NCI-H1930 (cell line): Measurements from ENCODE around the gene PREX1.

Experiments used
- DNase-seq, 2 experiments: peaks; one replicate each; lab custom pipeline; 2025; lab: John Stamatoyannopoulos, UW

Gene PREX1

DNA sequence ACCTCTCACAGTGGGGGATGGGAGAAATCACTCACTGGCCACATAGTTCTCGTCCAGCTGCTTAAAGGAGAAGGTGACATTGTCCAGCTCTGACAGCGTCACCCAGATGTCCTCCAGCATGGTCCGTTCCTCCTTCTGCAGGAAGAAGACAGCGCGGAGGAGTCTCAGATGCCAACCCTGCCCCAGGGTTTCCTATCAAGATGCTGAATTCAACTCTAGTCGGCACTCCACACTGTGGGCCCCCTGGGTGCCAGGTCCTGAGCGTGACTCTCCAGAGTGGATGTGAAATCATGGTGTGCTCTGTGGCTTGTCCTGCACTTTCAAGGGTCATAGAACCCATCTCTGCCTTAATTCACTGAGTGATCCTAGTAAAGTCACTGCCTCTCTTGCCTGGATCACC lies 193.2 kb downstream of the PREX1 start:
- DNase-seq, result no peak

DNA sequence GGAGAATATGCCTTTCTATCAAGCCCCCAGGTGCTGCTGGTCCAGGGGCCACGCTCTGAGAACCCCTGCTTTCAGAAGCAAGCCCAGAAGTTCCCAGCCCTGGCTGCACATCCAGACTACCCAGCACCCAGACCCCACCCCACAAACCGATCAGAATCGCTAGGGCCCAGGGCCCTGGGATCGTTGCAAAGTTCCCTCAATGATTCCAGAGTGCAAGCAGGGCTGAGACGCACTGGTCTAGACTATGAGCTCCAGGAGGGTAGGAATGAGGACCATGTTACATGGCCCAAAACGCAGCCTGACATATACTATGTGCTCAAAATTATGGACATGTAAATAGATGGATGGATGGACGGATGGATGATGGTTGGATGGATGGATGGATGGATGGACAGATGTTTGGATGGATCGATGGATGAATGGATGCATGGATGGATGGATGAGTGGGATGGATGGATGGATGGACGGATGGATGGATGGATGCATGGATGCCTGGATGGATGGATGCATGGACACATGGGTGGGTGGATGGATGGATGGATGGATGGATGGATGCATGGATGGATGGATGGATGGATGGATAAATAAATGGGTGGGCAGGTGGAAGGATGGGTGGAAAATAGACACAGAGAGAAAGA lies 194.1 kb downstream of the PREX1 start:
- DNase-seq, result no peak

DNA sequence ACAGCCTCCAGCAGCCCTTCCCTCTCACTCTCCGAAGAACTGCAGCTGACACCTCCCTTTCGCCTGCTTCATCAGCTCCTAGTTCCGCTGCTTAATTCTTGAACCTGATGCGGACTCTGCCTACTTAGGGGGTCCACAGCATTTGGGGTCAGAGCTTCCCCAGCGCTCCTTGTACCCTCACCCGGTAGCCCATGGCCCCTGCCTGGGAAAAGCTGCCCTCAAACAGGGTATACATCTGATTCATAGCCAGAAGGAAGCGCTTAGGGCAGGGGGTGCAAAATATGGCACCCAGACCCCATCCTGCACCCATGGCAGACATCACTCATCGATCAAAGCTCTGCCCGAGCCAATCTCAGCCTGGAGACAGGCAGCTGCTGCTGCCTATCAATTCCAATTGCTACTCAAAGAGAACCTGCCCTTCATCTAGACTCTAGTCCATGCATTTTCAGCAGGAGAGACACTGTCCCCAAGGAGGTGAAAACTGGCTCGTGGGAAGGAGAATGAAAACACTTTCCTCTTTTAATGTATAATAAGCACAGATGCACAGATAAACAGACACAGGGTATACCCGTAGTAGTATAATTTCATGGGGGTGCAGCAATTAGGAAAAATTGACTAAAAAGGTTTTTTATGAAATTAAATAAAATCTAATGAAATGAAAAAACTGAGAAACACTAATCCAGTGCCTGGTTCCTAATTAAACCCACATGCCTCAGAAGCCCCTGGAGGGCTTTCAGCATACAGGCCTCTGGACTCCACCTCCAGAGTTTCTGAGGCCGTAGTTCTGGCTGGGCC lies 194.8 kb downstream of the PREX1 start:
- no peak for DNase-seq

DNA sequence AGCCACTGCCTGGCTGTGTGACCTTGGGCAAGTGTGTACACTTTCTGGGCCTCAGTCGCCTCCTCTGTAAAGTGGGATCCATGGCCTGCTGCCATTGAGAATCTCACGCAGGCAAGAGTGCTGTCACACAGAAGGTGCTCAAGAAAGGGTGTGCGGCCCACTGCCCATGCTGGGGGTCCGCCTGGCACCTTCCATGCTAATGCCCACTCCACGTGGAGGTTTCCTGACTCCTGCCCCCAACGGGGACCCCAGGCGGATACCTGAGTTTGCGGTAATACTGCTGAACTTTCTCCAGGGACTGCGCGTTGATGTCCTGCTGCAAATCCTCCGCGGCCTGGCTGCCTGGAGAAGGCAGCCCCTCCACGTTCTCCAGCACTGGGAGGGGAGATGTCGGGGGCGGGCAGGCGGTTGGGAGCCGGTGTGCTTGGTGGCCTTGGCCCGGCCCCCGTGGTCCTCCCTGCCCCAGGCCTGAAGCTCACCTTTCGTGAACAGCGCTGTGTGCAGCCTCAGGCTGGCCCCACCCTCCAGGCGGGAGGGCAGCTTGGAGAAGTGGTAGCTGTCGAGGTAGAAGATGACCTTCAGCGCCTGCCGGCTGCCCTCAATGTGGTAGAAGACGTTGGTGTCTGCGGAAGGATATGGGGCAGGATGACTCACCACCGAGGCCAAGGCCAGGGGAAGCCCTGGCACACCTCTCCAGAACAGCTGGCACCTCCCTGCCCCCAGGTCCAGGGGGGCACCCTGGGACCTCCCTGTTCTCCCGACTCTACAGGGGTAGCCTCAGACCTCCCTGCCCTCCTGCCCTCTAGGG lies 195.6 kb downstream of the PREX1 start:
- DNase-seq, result no peak

DNA sequence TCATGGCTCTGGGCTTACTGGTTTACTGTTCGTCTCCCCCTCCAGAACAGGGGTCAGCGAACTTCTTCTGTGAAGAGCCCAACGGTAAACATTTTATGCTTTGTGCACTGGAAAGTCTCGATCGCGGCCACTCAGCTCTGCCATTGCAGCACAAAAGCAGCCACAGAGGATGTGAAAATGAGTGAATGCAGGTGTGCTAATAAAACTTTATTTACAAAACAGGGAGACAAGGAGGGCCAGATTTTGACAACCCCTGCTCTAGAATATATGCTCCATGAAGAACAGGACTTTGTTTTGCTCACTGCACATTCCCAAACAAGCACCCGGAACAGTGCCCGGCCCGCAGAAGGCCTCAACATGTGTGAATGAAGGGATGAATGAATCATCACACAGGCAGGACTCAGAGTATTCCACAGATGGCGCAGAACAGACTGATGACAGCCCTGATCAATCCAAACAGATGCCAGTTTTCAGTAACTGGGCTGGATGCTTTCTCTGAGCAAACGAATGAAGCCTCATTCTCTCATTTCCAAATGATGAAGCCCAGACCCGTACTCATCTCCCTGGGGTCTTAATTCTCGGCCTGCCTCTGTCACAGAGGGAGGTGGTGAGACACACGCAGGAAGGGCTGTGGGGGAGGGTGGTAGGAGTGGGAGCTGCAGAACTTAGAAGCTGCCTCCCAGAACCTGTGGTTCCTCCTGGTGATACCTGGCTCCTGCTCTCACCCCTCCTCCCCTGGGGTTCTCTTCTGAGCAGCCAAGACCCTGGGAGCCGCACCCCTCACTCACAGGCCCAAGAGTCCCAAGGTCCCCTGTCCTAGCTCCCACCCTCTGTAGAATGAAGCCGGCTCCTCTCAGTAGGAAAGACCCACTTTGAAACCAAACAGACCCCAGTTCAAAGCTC lies 196.4 kb downstream of the PREX1 start:
- DNase-seq, result no peak

DNA sequence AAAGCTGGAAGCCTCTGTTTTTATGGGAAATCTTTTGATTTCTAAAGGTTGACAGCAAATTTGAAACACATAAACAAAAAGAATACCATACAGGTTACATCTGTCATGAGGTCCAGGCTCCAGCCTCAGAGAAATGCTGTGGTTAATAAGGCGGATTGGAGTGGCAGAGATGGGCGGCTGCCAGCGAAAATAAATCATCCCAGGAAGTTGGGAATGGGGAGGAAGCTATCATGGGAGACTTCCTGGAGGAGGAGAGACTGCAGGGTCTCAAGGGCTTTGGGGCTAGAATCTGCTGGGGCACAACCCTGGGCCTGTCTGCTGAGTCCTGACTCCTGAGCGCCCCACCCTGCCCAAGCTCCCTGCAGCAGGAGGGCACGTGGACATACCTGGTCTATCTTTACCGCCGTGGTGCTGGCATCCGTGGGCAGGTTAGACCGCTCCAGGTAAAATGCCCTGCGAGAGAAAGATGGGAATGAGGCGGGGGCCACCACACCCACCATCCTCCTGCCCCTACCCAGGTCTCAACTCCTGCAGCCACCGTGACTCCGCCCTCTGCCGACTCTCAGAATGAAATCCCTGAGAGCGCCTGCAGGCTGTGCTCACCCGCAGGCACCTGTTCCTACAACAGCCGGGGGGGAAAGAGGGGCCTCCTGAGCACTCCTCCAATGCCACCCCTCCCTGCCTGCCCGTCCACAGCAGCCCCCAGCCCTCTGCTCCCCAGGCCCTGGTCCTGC lies 197.3 kb downstream of the PREX1 start:
- no peak for DNase-seq

DNA sequence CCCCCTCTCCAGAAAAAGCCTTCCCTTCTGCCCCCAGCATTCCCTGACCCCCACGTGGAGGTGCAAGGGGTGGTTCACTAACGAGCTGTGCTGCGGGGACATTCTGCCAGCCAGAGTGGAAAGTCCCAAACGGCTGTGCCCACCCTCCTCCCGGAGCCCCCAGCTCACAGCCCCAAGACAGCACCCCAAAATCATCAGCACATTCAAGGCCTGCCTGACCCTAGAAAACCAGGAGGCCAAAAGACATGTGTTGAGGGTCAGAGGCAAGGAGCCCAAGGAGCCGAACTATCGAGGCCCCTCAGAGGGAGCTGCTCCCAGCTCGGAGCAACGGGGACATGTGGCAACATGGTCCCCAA lies 197.9 kb downstream of the PREX1 start:
- DNase-seq, result no peak

DNA sequence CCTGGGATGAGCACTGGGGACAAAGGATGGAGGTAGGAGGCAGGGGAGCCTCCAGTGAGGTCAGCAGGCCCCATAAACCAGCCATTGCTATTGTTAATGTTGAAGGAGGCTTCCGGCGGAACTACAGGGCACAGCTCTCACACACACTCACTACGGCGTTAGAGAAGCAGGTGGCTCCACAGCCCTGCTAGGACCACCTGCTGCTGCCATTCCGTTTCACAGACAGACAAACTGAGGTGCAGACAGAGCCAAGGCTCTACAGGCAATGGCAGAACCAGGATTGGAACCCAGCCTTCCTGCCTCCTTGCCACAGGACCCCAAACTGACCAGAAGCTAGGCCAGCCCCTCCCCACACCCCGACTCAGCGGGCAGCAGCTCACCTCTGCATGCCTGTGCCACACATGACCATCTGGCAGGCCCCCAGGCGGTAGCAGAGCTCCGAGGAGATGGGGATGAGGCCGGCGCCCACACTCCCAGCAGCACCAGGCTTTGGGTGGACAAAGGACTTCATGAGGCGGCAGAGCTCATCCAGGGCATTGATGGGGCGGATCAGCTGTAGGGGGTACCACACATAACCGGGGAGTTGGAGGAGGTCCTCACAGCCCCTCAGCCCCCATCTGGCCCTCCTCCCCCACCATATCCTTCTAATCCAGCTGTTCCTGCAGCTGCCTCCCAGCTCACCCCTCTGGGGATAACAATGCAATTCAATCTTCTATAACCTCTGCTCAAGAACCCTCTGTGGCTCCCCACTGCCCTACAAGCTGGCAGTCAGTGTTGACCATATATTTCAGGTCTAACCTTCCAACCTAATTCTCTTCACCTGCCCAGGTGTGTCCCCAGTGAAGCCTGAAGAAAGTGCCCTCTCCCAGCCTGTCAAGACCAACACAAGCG lies 198.5 kb downstream of the PREX1 start:
- DNase-seq, result no peak

DNA sequence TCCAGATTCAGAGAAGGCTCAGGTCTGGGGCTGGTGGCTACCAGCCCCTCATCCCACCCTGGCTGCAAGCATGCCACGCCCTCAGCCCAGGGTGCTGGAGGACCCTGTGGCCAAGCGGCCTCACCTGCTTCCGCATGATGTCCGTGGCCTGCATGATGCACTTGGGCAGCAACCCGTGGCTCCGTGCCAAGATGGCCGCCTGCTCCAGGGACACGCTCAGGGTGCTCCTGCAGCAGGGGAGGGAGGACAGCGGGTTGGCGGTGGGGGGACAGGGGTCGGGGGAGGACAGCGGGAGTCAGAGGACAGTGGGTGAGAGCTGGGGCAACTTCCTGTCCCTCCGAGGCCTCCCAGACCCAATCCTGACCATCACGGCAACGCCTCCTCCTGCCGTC lies 200.1 kb downstream of the PREX1 start:
- no peak for DNase-seq

DNA sequence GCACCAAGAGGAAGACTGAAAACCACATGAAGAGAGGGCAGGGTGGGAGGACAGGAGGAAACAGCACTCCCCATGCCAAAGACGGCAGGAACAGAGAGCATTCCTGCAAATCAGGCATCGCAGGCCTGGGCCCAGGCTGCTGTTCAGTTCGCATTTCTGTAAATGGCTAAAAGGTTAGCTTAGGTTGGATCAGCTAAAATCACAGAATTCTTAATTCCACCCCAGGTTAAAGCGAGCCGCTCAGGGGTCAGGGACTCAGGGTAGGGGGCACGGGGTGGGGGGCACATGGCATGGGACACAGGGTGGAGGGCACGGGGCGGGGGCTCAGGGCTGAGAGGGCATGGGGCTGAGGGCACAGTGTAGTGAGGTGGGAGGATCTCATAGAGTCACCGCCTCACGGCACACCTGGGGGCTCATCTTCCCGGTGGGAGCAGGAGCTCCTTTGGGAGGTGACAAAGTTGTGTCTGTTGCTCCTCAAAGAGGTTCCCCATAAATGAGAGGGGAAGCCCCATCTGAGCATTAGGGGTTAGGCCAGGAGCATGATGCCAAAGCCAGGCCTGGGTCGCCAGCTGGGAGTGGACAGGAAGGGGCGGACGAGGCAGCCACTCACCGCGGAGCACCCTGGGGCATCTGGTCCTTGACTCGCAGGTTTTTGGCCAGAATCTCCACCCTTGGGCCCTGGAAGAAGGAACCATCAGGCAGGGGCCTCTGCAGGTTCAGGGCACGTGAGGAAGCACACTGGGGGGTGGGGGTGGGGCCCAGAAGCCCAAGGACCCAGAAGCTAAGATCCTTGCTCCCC lies 200.7 kb downstream of the PREX1 start:
- no peak for DNase-seq

DNA sequence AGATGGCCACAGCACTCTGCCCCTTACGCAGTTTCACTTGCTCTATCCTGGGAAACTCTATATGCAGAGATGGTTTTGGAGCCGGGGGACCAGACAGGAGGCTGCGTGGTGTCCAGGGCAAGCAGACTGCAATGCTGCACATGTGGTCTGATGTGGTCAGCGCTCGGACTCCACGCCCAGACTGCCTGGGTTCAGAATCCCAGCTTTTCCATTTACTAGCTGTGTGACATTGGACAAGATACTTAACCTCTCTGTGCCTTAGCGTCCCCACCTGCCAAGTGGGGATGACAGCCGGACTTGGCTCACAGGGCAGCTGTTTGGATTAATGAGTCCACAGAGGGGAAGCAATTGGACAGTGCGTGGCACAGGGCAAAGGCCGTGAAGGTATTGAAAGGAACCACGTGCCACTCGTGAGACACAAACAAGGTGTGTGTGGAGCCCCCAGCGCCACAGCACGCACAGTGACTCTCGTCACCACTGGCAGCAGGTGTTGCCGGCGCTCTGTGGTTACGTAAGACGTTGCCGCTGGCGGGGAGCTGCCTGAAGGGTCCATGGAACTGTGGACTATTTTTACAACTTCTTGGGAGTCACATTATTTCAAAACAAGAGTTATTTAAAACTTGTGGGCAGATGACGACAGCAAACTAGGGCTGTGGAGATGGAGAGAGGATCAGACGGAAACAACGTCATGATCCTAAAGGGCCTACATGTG lies 201.4 kb downstream of the PREX1 start:
- no peak for DNase-seq

DNA sequence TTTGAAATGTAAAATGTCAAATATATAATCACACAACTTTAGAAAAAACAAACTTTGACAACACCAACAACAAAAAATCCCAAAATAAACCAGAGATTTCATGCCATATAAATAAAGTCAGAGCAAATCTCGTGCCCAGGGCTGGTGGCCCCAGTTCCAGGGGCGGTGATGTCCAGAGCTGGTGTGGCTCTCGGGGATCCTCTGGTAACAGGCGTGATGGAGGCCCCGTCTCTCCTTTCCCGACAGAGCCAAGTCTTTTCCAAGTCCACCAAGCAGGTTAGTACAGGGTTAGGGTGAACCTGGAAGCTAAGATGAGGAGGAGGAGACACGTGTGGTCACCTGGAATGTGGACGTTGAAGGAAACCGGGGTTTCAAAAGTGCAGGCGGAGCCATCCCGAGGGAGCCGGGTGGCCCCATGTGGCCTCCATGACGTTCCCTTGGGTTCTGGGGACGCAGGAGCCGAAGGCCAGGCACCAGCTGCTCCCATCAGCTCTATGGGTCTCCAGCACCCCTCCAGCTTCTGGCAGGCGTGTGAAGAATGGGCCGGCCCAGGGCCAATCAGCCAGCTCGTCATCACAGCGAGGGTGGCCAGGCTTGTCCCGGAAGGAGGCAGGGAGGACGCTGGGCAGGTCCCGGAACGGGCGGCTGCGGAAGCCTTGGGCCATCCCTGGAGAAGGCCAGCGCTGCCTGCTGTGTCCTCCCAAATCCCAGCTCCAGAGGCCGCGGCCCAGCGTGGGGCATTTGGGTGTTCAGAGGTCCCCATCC lies 202.5 kb downstream of the PREX1 start:
- DNase-seq, result no peak

DNA sequence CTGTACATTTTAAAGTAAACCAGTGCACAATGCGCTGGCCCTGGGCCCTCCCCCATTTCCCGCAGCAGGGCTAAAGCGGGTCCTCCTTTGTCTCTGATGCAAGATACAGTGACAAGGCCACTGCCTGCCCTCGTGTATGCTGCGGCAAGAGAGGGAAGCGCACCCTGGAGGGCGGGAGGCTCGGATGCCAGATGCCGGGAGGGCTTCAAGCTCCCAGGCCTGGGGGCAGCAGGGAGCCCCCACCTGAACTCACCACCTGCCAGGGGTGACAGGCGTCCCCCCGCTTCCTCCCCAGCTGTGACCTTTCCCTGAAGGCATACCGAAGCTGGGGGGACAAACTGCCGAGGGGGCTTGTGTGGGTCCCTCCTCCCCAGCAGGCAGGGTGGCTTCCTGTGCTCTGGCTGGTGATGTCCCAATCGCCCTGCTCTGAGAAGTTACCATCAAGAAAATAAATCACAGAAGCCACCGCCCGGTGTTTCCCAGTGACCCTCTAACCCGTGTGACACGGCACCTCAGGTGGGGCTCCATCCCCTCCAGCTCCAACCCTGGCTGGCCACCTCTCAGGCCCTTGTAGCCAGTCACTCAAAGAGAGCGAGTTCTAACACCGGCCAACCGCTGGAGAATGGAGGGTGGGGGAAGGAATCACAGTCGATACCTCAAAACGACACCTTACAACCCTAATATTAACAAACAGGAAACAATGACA lies 203.3 kb downstream of the PREX1 start:
- no peak for DNase-seq

DNA sequence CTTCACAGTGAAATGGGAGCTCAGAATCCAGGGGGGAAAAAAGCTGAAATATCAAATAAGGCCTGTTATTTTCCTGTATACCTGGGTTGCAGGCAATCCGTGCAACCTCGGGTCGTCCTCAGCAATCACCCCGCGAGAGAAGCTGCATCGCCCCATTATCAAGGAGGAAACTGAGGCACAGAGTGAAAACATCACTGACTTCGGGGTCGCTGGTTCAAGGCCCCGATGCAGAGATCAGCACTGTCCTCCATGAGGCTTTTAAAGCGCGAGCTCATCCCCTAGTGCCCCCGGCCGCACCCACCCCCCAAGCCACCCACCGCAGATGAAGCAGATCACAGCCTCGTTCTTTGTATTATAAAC lies 203.9 kb downstream of the PREX1 start:
- no peak for DNase-seq

DNA sequence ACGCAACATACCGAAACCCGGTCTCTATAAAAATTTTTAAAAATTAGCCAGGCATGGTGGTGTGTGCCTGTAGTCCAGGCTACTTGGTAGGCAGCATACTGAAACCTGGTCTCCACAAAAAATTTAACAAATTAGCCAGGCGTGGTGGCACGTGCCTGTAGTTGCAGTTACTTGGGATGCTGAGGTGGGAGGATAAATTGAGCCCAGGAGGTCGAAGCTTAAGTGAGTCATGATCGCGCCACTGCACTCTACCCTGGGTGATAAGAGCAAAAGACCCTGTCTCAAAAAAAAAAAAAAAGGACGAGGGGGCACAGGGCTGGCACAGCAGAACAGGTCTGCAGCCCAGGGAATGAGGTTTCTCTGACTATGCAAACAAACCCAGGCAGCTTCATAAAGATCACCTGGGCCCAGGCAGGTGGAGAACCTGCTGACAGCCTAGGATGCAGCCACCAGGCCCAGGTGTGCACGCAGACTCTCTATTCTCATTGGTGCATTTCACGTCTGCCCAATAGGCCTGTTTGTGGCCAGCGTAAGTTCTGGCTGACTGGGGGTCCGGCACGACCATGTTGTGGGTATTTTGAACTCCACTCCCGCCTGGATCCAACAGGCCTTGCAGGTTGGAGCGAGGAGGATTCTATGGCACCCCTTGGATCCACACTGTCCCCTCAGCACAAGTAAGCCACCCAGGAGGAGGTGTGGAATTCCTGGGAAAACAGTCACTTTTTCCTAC lies 204.5 kb downstream of the PREX1 start:
- no peak for DNase-seq

DNA sequence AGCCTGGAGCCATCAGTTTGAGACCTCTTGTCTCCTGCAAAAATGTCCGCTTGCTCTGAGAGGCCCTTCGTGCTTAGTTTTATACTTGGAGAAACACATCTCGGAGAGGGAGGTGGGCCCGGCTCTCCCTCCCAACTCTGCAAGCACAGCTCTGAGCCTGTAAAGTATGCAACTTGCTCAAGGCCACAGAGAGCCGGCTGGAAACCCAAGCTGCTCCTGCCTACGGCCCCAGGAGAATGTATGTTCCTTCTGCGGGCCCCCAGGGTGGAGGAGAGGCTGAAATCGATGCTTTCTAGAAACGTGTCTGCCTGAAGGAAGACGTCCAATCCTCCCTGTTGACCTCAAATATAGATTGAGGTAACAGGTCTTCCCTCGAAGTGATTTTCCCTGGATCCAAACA lies 205.4 kb downstream of the PREX1 start:
- DNase-seq, result no peak
